Smooth muscle cell (in vitro differentiated cells): ENCODE data around the gene KLF6. TPM values are rescaled to one million over a fixed set of nuclear protein-coding genes. Genes with fewer than 3 reads are reported as not detected.
A peak's percentile ranks its signal among the peaks of the same experiment; 100 is the strongest.

Experiments used
- DNase-seq: peaks from one replicate; lab custom pipeline; 2025; ENCODE audit not compliant: unreplicated experiment; lab: John Stamatoyannopoulos, UW
- H2AFZ ChIP-seq: fragments of 200-600 bp; sonication (generic); 2 replicates; pipeline ENCODE4 v1.6.0; 2016; ENCODE audit warnings: antibody characterized with exemption, low read depth, mild to moderate bottlenecking
- H3F3A ChIP-seq: fragments of 200-600 bp; sonication (generic); 2 replicates; pipeline ENCODE4 v1.6.0; 2017; ENCODE audit warnings: antibody characterized with exemption, low read depth
- H3K27ac ChIP-seq: fragments of 200-600 bp; sonication (generic); 2 replicates; pipeline ENCODE4 v1.5.1; 2016; ENCODE audit warnings: low read depth, mild to moderate bottlenecking
- H3K27me3 ChIP-seq: fragments of 200-600 bp; sonication (generic); 2 replicates; pipeline ENCODE4 v1.6.1; 2016; ENCODE audit warnings: low read depth, mild to moderate bottlenecking
- H3K36me3 ChIP-seq: fragments of 200-600 bp; sonication (generic); 2 replicates; pipeline ENCODE4 v1.5.1; 2016; ENCODE audit warnings: low read depth
- H3K4me1 ChIP-seq: fragments of 200-600 bp; sonication (generic); 2 replicates; pipeline ENCODE4 v1.5.1; 2016; ENCODE audit warnings: low read depth
- H3K4me2 ChIP-seq: fragments of 200-600 bp; sonication (generic); 2 replicates; pipeline ENCODE4 v1.6.0; 2016; ENCODE audit warnings: mild to moderate bottlenecking
- H3K4me3 ChIP-seq: fragments of 200-600 bp; sonication (generic); 2 replicates; pipeline ENCODE4 v1.5.1; 2016; ENCODE audit warnings: mild to moderate bottlenecking
- H3K79me2 ChIP-seq: fragments of 200-600 bp; sonication (generic); 2 replicates; pipeline ENCODE4 v1.6.0; 2016; ENCODE audit warnings: low read depth, mild to moderate bottlenecking
- H3K9ac ChIP-seq: fragments of 200-600 bp; sonication (generic); 2 replicates; pipeline ENCODE4 v1.6.0; 2016; ENCODE audit warnings: low read depth
- H3K9me3 ChIP-seq: fragments of 200-600 bp; sonication (generic); replicated peaks from 2 replicates; pipeline ENCODE4 v1.5.1; 2016; ENCODE audit warnings: low read depth
- H4K20me1 ChIP-seq: fragments of 200-600 bp; sonication (generic); 2 replicates; pipeline ENCODE4 v1.6.0; 2016; ENCODE audit warnings: low read depth
- whole genome bisulfite sequencing: methylation state at CpG from one replicate; pipeline ENCODE4 v1.1.7; 2016; ENCODE audit warnings: low lambda C conversion rate; 5-methylcytosine and 5-hydroxymethylcytosine counted together
- polyA plus RNA-seq: library from polyadenylated mRNA; unstranded; fragments of >200 nt; fragmentation: Nextera tagmentation; extraction: Ambion mirVana; gene quantifications from 2 replicates; pipeline ENCODE4 v1.2.1, GENCODE V29; 2016
- total RNA-seq: library from RNA; depleted of rRNA; stranded (reverse); fragments of >200 nt; gene quantifications from 2 replicates; pipeline ENCODE4 v1.2.3, GENCODE V29; 2014
- TF ChIP-seq, protein P1 (sequence below): fragments of 200-600 bp; sonication (generic); IDR thresholded peaks from 2 replicates; pipeline ENCODE4 v1.5.1; 2017; ENCODE audit warnings: borderline replicate concordance, mild to moderate bottlenecking, antibody characterized with exemption; ENCODE audit not compliant: insufficient read depth, poor library complexity, severe bottlenecking

The KLF6 gene
- total and polyA plus RNA-seq, 2 experiments from 2014 or later = 198 to 519 TPM

DNA sequence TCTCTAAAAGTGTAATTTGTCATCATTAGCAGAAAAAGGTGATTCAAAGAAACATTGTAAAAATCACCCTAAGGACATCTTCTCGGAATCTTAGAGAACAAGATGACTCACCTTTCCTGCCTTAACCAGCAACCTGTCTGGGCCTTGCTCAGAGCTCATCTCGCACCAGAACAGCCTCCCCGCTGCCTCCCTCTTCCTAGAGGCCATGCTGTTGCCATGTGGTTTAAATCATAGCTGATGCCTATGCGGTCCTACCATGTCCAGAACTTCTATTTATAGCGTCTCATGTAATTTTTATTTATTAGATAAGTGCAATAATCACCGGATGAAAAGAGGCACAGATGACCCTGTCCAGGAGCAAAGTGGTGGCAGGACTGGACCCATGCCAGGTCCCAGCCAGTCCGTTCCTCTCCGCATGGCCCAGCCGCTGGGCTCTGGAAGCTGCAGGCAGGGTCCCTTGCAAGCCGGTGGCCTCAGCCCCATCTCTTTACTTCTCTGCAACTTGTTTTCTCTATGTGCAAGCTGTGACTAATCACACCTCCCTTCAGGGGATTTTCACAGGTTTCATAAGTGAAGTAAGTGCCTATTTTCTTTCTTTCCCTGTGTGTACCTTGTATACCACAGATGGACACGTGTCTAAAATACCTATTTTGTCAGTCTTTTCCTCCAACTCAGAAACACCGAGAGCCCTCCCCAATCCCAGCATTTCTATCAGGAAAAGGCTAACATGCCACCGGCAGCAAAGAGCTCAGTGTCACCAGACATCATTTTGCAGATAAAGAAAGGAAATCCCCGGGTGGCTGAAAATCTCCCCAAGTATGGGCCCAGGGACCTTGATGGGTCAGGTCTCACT lies 27.1 kb downstream of the KLF6 start:
- Histone ChIP-seq H3K36me3 (no peaks in the 10 kb centered on the region), H3K4me1 (peaks cover 14% of the 10 kb centered on the region), H3K27ac (peak overlapping the region; percentile 75), H3K9me3 (no peaks in the 10 kb centered on the region), H4K20me1 (no peaks in the 10 kb centered on the region), H3K4me2 (no peak overlapping the region), H2AFZ (no peak overlapping the region), H3K9ac (peak overlapping the region; percentile 23), H3K4me3 (no peak overlapping the region), H3K27me3 (no peaks in the 10 kb centered on the region), H3K79me2 (no peaks in the 10 kb centered on the region), H3F3A (peaks cover 18% of the 10 kb centered on the region)
- TF ChIP-seq, protein P1, sequence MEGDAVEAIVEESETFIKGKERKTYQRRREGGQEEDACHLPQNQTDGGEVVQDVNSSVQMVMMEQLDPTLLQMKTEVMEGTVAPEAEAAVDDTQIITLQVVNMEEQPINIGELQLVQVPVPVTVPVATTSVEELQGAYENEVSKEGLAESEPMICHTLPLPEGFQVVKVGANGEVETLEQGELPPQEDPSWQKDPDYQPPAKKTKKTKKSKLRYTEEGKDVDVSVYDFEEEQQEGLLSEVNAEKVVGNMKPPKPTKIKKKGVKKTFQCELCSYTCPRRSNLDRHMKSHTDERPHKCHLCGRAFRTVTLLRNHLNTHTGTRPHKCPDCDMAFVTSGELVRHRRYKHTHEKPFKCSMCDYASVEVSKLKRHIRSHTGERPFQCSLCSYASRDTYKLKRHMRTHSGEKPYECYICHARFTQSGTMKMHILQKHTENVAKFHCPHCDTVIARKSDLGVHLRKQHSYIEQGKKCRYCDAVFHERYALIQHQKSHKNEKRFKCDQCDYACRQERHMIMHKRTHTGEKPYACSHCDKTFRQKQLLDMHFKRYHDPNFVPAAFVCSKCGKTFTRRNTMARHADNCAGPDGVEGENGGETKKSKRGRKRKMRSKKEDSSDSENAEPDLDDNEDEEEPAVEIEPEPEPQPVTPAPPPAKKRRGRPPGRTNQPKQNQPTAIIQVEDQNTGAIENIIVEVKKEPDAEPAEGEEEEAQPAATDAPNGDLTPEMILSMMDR = no peak
- no peak for DNase-seq
- 53% methylated on average over 14 of the region's 14 CpGs for WGBS

DNA sequence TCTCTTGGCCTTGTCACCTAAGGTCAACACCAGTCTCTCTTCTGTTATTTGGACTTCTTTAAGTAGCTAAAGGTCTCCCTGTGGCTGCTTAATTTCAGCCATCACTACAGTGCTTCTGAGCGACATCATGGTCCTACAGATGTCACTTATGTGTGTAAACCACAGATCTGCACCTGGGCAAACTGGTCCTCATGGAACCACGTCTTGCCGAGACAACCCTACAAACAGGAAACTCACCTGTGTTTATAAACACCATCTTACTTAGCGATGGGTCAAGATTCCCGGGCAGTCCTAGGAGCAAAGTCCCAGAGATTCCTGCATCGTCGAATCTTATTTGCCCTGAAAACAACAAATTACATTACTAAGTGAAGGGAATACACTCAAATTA lies 27.8 kb downstream of the KLF6 start:
- Histone ChIP-seq H3K9me3 (no peaks in the 10 kb centered on the region), H3K9ac (no peak overlapping the region), H4K20me1 (no peaks in the 10 kb centered on the region), H2AFZ (no peak overlapping the region), H3F3A (peaks cover 18% of the 10 kb centered on the region), H3K27ac (peak overlapping the region; percentile 75), H3K79me2 (no peaks in the 10 kb centered on the region), H3K27me3 (no peaks in the 10 kb centered on the region), H3K36me3 (no peaks in the 10 kb centered on the region), H3K4me3 (no peak overlapping the region), H3K4me1 (peaks cover 14% of the 10 kb centered on the region), H3K4me2 (no peak overlapping the region)
- TF ChIP-seq, protein P1 = no peak
- WGBS = 64% methylated on average over 7 of the region's 7 CpGs
- no peak for DNase-seq

DNA sequence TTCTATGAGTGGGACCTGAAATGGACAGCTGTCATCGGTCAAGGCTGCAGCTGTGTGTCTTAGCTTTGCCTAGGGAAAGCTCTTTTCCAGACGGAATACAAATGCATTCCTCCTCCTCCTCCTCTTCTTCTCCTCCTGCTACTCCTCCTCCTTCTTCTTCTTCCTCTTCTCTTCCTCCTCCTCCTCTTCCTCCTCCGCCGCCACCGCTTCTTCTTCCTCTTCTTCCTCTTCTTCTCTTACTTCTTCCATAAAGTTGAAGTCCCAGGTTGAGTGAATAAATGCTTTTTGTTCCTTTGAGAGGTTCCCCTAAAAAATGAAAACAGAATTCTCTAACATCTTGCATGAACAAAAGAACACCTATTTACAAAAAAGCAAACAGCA lies 28.7 kb downstream of the KLF6 start:
- Histone ChIP-seq H3K27me3 (no peaks in the 10 kb centered on the region), H3K79me2 (no peaks in the 10 kb centered on the region), H3K4me3 (no peak overlapping the region), H3K36me3 (no peaks in the 10 kb centered on the region), H4K20me1 (no peaks in the 10 kb centered on the region), H2AFZ (no peak overlapping the region), H3F3A (peaks cover 18% of the 10 kb centered on the region), H3K9me3 (no peaks in the 10 kb centered on the region), H3K4me1 (peaks cover 10% of the 10 kb centered on the region), H3K27ac (peak overlapping the region; percentile 75), H3K9ac (no peak overlapping the region), H3K4me2 (no peak overlapping the region)
- DNase-seq = no peak
- WGBS = 93% methylated on average over 5 of the region's 5 CpGs
- TF ChIP-seq, protein P1 = no peak
